RWPE2 (cell line): ENCODE results near the gene ARHGEF2.

Experiments
- ATAC-seq: fragments of 200-7000 bp; cut with Tn5 transposase; 3 replicates; pipeline ENCODE4 v1.9.1; 2021; ENCODE audit warnings: low read depth
- DNase-seq: peaks from one replicate; pipeline ENCODE4 v3.0.0-alpha.2; 2020; ENCODE audit warnings: low spot score
- H3K27ac ChIP-seq: fragments of 450-650 bp; 2 replicates; pipeline ENCODE4 v1.5.1; 2017; ENCODE audit warnings: mild to moderate bottlenecking; ENCODE audit not compliant: poor library complexity, severe bottlenecking
- H3K27me3 ChIP-seq: fragments of 250-450 bp; sonication (Bioruptor Pico); 2 replicates; pipeline ENCODE4 v1.5.1; 2021; ENCODE audit warnings: mild to moderate bottlenecking, moderate library complexity; ENCODE audit not compliant: insufficient read depth, poor library complexity, severe bottlenecking
- H3K36me3 ChIP-seq: fragments of 250-450 bp; sonication (Bioruptor Pico); 2 replicates; pipeline ENCODE4 v1.5.1; 2020; ENCODE audit warnings: low read depth, mild to moderate bottlenecking, moderate library complexity
- H3K4me1 ChIP-seq: fragments of 250-450 bp; sonication (Bioruptor Pico); 2 replicates; pipeline ENCODE4 v1.5.1; 2021; ENCODE audit warnings: mild to moderate bottlenecking, moderate library complexity; ENCODE audit not compliant: insufficient read depth, poor library complexity, severe bottlenecking
- H3K4me3 ChIP-seq: fragments of 250-450 bp; sonication (Bioruptor Pico); 2 replicates; pipeline ENCODE4 v1.5.1; 2021; ENCODE audit warnings: mild to moderate bottlenecking, moderate library complexity; ENCODE audit not compliant: severe bottlenecking
- H3K9me3 ChIP-seq: fragments of 250-450 bp; sonication (Bioruptor Pico); 2 replicates; pipeline ENCODE4 v1.5.1; 2021; ENCODE audit warnings: mild to moderate bottlenecking, moderate library complexity; ENCODE audit not compliant: severe bottlenecking
- TF ChIP-seq, protein P1 (sequence below): fragments of 450-650 bp; IDR thresholded peaks from one replicate; pipeline ENCODE4 v1.5.1; 2017; ENCODE audit warnings: mild to moderate bottlenecking, moderate library complexity; ENCODE audit not compliant: poor library complexity, severe bottlenecking

ARHGEF2 gene

DNA sequence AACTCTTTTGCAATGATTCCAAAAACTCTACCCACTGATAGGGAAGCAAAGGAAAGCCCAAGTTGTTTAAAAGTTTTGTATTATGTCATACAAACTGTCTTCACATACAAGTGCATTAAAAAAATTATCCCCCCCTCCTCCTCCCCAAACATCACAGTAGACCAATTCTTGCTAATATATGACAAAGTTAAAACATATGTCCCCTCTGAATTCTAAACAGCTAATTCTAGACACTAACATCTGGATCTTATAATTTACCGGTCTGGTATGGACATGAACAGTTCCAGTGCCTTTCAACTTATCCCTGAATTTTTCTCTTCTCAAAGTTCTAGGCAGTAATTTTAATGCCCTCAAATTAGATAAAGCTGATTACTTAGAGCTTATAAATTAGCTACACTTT, 80.6 kb downstream of the ARHGEF2 start:
- DNase-seq, result no peak
- no peaks in the 10 kb centered on the region for H3K9me3 ChIP-seq
- H3K36me3 ChIP-seq, result peaks cover 59% of the 10 kb centered on the region
- no peak for ATAC-seq
- no peaks in the 10 kb centered on the region for H3K27me3 ChIP-seq
- H3K27ac ChIP-seq, result no peak overlapping the region
- peaks cover 15% of the 10 kb centered on the region for H3K4me1 ChIP-seq
- TF ChIP-seq, protein P1, sequence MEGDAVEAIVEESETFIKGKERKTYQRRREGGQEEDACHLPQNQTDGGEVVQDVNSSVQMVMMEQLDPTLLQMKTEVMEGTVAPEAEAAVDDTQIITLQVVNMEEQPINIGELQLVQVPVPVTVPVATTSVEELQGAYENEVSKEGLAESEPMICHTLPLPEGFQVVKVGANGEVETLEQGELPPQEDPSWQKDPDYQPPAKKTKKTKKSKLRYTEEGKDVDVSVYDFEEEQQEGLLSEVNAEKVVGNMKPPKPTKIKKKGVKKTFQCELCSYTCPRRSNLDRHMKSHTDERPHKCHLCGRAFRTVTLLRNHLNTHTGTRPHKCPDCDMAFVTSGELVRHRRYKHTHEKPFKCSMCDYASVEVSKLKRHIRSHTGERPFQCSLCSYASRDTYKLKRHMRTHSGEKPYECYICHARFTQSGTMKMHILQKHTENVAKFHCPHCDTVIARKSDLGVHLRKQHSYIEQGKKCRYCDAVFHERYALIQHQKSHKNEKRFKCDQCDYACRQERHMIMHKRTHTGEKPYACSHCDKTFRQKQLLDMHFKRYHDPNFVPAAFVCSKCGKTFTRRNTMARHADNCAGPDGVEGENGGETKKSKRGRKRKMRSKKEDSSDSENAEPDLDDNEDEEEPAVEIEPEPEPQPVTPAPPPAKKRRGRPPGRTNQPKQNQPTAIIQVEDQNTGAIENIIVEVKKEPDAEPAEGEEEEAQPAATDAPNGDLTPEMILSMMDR, result no peak
- no peak overlapping the region for H3K4me3 ChIP-seq
